B cell (primary cell): ENCODE measurements around the gene CLCN1.

Experiments
- CTCF ChIP-seq: fragments of 200-600 bp; IDR thresholded peaks from one replicate; pipeline ENCODE4 v1.8.0; 2022; ENCODE audit warnings: antibody characterized with exemption, mild to moderate bottlenecking
- EZH2 ChIP-seq: IDR thresholded peaks from 2 replicates; pipeline ENCODE4 v1.6.1; 2012; ENCODE audit warnings: borderline replicate concordance, low read depth, mild to moderate bottlenecking, moderate library complexity, low read length; ENCODE audit not compliant: insufficient read depth, poor library complexity, severe bottlenecking

- TF ChIP-seq CTCF (no peak), EZH2 (no peak)
Observed at GRCh38 chr7:143383642-143383957, 67.7 kb downstream of the CLCN1 start.
